Stimulated activated CD4-positive, alpha-beta T cell treated with anti-CD3 and anti-CD28 coated beads, Interleukin-2, amount 100 ng/mL, for 24 hours (primary cell): Measurements from ENCODE around the gene UQCC2.
A peak's percentile ranks its signal among the peaks of the same experiment; 100 is the strongest.

Experiments used
- DNase-seq, 2 donors: peaks; one replicate each; pipeline ENCODE4 v3.0.0-alpha.2; 2020

UQCC2 gene

GRCh38 chr6:33705268-33705885 is 6.1 kb downstream of the UQCC2 start:
- DNase-seq = no peak

DNA sequence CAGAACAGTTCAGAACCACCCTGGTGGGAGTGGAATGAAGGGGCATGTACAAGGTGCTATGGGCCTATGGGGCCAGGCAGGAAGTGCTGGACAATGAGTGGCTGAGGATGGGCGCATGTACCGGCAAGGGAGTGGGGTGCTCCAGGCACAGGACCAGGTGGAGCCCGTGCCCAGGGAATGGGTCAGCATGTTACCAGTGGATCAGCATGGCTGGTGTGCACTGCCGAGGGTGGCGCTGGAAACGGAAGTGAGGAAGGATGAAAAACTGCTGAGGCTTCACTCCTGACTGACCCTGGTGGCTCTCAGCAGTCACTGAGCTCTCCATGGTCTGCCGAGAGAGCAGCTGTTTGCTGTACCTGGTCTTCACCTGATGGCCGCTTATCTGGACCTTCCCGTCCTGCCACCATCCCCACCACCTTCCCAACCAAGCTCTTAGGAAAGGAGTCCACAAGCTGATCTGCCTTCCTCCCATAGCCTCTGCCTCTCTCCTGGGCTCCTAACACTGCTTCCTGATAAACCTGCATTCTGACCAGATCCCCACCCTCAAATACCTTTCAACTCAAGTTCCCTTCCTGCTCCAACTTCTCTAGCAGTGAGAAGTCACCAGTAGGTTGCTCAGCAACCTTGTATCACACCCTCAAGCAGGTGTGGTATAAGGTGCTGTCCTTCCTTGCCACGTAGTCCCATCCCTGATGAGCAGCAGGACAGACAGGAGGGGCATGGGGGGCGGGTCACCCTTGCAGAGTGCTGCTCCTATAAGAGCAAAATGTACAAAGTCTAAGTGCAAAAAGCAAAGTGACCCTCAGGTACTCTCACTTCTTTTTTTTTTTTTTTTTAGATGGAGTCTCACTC is 7.1 kb downstream of the UQCC2 start:
- no peak for DNase-seq

GRCh38 chr6:33702345-33702977 is 9.0 kb downstream of the UQCC2 start:
- DNase-seq = no peak

DNA sequence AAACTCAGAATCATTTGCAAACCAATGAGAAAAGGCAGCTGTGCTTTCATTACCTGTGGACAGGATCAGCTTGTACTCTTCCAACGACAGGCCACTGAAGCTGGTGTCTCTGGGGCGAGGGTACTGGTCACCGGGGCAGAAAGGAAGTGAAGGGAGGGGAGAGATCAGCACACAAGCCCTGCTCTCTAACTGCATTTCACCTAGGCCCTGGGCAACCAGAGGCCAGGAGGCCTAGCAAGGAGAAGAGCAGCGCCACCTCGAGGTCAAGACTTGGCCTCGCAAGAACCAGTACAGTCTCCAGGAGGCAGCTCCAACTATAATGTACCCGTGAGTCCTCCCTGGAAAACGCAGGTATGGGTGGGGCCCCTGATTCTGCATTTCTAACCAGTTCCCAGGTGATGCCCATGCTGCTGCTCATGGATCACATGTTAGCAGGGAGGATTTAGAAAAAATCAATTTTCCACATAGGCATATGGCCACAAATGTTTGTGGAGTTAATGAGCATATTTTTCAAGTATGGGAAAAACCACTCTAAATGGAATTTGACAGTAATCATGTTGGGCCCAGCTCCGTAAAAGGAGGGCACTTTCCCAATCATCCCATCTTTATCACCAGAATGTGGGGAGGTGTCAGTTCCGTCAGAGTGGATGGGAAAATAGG is 11.0 kb downstream of the UQCC2 start:
- DNase-seq = peak; percentile 75 to 77

- no peak for DNase-seq
Observed at GRCh38 chr6:33699739-33700138, 11.8 kb downstream of the UQCC2 start.

- no peak for DNase-seq
Observed at GRCh38 chr6:33699131-33699530, 12.4 kb downstream of the UQCC2 start.

- DNase-seq = no peak
Observed at GRCh38 chr6:33698494-33698893, 13.0 kb downstream of the UQCC2 start.

DNA sequence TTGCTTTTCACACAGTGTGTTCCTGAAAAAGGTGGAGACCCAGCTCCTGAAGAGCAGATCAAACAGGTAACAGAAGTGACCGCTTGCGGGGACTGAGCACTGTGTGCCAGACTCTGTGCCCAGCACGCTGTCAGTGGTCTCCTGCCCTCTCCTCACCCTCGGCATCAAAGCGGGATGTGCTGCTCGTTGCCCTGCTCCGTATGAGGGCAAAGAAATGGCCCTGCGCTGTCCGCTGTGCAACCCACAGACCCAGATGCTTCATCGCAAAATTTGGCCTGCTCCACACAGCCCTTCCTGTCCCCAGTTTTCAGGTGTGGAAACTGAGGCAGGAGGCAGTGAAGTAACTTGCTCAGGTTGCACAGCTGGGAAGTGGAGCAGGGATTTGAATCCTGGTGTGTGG is 13.7 kb downstream of the UQCC2 start:
- DNase-seq = no peak

GRCh38 chr6:33696548-33697518 is 14.7 kb downstream of the UQCC2 start:
- no peak for DNase-seq

DNA sequence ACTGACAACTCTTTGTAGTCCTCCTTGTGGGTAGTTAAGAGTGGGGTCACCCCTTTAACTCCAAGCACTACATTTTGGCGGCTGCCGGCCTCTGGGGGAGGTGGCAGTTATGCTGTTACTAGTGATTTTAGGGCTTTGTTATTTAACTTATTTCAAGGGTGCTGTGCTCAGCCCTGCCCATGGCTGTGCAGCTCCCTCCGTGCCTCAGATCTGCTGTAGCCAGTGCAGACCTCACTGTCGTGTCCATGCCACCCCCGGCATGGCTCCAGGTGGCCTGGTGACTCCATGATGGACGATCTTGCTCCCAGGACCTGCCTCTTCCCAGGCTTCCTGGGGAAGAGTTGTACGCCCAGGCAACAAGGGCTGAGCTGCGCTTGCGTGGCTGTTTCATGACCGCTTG is 15.4 kb downstream of the UQCC2 start:
- DNase-seq = no peak

DNA sequence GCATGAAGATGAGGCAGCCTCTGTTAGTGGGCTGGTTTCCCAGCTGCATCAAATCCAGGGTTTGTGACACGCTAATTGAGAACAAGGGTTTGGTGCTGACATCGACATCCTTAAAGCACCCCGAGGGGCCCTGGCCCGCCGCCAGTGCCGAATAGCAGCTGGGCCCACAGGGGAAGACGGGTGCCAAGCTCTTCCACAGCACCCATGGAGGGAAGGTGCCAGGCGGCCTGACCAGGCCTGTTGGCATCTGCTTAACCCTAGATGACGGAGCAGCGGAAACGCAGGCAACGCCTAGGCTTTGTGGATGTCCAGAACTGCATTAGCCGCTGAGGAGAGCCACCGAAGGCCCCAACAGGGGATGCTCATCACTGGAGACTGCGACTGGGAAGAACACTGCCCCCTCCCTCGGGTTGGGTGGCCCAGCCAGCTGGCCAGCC is 16.0 kb downstream of the UQCC2 start:
- DNase-seq = no peak

GRCh38 chr6:33694977-33695376 is 16.5 kb downstream of the UQCC2 start:
- no peak for DNase-seq

DNA sequence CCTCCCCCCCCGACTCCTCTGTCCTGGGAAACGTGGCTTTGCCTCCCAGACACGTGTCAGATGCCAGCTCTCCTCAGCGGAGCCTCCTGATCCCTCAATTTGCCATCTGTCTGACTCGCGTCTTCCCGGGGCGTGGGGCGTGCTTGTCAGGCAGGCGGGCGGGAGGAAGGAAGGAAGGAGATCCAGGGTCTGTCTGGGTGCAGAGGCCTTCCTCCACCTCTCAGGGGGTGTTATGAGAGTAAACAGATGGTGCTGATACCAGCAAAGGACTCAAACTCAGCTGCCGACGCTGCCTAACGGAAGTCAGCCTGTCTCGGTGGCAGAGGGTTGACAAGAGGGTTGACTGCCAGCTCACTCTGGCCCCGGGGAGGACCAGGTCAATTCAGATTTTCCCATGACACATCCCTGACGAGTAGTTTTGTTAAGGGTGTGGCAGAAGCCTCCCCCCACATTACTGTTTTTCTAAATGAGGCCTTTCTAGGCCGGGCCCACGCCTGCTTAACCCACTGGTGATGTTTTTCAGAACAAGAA is 17.0 kb downstream of the UQCC2 start:
- peak; percentile 71 to 79 for DNase-seq

- no peak for DNase-seq
Observed at GRCh38 chr6:33693186-33694105, 18.1 kb downstream of the UQCC2 start.

DNA sequence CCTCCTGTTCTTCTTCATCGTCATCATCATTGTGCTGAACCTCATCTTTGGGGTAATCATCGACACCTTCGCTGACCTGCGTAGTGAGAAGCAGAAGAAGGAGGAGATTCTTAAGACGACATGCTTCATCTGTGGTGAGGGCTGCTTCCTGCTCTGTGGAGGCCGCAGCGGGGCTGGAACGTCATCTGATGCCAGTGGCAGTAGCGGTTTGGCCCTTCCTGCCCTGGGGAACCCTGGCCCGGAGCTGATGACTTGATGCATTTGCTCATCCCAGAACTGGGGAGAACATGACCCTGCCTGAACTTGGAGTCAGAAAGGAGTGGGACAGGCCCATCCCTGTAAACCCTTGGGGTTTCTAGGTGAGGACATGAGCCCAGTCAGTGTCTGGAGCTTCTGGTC is 18.7 kb downstream of the UQCC2 start:
- peak; percentile 56 to 67 for DNase-seq

GRCh38 chr6:33692078-33692759 is 19.3 kb downstream of the UQCC2 start:
- no peak for DNase-seq

DNA sequence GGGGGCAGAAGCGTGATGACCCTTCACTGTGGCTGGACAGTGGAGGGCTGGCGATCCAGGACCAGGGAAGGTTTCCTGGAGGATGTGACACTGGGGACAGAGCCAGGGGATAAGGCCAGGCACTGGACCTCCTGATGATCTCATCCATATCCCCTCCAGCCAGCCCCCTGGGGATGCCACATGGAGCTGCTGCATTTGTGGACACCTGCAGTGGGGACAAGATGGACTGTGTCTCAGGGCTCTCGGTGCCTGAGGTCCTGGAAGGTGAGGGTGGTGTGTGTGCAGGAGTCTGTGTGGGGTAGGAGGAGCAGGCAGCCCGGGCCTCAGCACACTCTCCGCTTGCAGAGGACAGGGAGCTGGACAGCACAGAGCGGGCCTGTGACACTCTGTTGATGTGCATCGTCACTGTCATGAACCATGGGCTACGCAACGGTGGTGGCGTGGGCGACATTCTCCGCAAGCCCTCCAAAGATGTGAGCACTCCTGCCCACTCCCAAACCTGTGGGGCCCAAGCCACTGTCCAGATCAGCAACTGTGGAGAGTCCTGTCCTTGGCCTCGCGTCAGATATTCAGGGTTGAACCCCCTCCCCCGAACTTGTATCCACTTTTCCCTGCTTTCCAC is 19.9 kb downstream of the UQCC2 start:
- DNase-seq = no peak

DNA sequence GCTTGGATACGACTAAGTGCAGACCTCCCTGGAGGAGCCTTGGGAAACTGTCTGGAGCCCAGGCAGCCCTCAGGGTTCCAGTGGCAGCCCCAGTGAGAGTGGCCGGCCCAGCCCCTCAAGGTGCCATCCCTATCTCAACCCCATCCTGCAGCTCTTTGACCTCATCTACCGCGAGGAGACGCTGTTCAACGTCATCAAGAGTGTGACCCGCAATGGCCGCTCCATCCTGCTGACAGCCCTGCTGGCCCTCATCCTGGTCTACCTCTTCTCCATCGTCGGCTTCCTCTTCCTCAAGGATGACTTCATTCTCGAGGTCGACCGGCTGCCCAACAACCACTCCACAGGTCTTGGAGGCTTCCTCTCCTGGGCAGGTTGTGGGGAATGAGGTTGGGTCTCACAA is 20.7 kb downstream of the UQCC2 start:
- no peak for DNase-seq

DNA sequence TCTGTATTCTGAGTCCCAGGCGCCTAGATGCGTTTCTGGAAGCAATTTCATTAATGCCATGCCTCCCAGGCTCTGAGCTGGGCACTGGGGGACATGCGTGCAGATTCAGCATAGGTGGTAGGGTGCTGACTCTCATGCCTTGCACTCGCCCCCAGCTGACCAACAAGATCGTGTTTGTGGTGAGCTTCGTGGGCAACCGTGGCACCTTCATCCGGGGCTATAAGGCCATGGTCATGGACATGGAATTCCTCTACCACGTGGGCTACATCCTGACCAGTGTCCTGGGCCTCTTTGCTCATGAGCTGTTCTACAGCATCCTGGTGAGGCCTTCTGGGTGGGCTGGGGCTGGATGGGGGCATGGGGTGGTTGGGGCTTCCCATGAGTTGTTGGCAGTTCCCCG is 21.6 kb downstream of the UQCC2 start:
- DNase-seq = no peak

GRCh38 chr6:33689148-33689494 is 22.4 kb downstream of the UQCC2 start:
- no peak for DNase-seq
